Measurements from ENCODE around the gene LBX2. TPM values are rescaled to one million over a fixed set of nuclear protein-coding genes. Genes with fewer than 3 reads are reported as not detected.

The LBX2 gene, protein sequence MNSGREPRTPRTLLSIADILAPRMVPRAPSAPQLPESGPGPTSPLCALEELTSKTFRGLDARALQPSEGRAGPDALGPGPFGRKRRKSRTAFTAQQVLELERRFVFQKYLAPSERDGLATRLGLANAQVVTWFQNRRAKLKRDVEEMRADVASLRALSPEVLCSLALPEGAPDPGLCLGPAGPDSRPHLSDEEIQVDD
- total RNA-seq: 1 to 10 TPM in 2 of 4 donors, under 1 TPM in 1, not detected in 1; 0.80 to 3.8 (median 1.6) TPM

DNA sequence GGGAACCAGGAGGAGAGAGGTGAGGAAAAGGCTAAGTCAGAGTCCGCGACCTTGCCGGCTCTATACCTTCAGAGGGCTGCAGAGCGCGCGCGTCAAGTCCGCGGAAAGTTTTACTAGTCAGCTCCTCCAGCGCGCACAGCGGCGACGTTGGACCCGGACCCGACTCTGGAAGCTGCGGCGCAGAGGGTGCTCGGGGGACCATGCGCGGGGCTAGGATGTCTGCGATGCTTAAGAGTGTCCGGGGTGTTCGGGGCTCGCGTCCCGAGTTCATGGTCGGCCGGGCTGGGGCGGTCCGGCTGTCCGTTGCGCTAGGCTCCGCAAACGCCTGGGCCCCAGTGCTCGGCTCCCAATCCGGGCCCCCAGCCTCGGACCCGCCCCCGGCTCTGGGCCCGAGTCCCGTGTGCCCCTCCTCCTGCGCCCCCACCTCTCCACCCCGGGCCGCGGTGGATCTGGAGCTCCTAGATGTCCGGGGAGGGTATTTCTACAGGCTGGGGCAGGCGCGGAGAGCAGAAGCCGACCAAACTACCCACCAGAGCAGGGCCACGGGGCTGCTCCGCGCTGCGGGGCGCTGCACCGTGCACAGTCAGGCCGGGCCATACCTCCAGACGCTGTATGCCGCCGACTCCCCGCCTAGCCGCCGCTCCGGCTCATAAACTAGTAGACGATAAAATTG lies at the start of gene LBX2:
LBX2 (minus strand) TSS at position 337 of the 673 bp plus-strand sequence; CDS start at position 271, 66 bp downstream.
- Histone ChIP-seq H3K4me1 (peaks cover 19 to 50% (median 41%) of the 10 kb centered on the region in 4 donors), H3K36me3 (no peaks in the 10 kb centered on the region), H3K9me3 (no peaks in the 10 kb centered on the region), H3K27ac (no peak within 1 kb of the TSS), H3K27me3 (peaks cover 42% of the 10 kb centered on the region), H3K4me3 (peak within 1 kb of the TSS in 3 of 4 donors; percentile 11 to 50 (median 40))
- in situ Hi-C loops (cut with MboI; ENCODE audit: low pct_ligation_motif_present in 1 of 4, low pct_unique_long_range_greater_than_20kb in 1 of 4, low sequenced_read_pairs in 3 of 4): loop anchor here in 2 of 4 donors (25.0 kb wide), 1 partner anchor 88 kb away; no protein-coding TSS in a partner anchor
- intact Hi-C loops (cut with DNase I; ENCODE audit: low total_unique reads): no loop called here
- TF ChIP-seq POLR2AphosphoS5 (IDR thresholded peaks at IDR 0.05) (no peak), EP300 (IDR thresholded peaks at IDR 0.05; ENCODE audit: low read depth) (no peak), POLR2A (IDR thresholded peaks at IDR 0.05) (no peak)
- TF ChIP-seq, protein P1, sequence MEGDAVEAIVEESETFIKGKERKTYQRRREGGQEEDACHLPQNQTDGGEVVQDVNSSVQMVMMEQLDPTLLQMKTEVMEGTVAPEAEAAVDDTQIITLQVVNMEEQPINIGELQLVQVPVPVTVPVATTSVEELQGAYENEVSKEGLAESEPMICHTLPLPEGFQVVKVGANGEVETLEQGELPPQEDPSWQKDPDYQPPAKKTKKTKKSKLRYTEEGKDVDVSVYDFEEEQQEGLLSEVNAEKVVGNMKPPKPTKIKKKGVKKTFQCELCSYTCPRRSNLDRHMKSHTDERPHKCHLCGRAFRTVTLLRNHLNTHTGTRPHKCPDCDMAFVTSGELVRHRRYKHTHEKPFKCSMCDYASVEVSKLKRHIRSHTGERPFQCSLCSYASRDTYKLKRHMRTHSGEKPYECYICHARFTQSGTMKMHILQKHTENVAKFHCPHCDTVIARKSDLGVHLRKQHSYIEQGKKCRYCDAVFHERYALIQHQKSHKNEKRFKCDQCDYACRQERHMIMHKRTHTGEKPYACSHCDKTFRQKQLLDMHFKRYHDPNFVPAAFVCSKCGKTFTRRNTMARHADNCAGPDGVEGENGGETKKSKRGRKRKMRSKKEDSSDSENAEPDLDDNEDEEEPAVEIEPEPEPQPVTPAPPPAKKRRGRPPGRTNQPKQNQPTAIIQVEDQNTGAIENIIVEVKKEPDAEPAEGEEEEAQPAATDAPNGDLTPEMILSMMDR (IDR thresholded peaks at IDR 0.05): no peak
- 4 to 5% methylated on average over 4 to 49 of the region's 65 CpGs for WGBS, 2 donors (ENCODE audit: low coverage in 1 of 2)
- no peak for DNase-seq

DNA sequence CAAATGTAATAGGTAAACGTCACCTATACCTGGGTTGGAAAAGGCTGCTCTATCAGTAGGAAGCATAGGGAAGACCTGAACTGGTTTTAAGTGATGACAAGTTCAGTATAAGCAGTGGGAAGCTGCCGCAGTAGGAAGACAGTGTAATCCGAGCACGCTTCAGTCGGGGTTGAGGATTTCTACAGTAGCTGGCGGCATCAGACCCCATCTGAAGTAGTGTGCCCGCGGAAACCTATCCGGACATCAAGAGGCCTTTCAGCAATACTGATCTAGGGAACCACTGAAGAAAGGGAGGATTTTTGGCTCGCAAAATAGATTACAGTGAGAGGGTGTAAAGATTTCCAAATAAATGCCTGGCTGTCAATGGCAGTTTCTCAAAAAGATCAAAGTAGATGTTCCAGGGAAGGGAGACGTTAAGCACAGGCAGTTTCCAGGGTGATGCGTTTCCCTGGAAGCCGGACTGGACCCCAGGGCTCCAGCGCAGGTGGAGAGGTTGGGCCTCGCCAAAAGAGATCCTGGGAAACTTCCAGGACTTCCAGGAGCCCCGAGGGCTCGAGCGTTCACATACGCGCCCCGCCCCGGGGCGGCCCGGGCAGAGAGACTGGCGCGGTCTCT lies 49.0 kb upstream of the LBX2 start:
- Histone ChIP-seq H3K27ac (peak overlapping the region; percentile 62 to 74 (median 72)), H3K27me3 (no peaks in the 10 kb centered on the region), H3K9me3 (no peaks in the 10 kb centered on the region), H3K4me3 (peak overlapping the region; percentile 18 to 63 (median 46)), H3K36me3 (no peaks in the 10 kb centered on the region), H3K4me1 (peaks cover 8 to 20% (median 14%) of the 10 kb centered on the region in 4 donors)
- no peak for DNase-seq
- in situ Hi-C loops (cut with MboI; ENCODE audit: low pct_ligation_motif_present in 1 of 4, low pct_unique_long_range_greater_than_20kb in 1 of 4, low sequenced_read_pairs in 3 of 4): no loop called here
- TF ChIP-seq EP300 (IDR thresholded peaks at IDR 0.05; ENCODE audit: low read depth): no peak
- TF ChIP-seq POLR2AphosphoS5 (IDR thresholded peaks at IDR 0.05): no peak
- TF ChIP-seq POLR2A (IDR thresholded peaks at IDR 0.05): no peak
- TF ChIP-seq, protein P1 (IDR thresholded peaks at IDR 0.05): no peak
- intact Hi-C loops (cut with DNase I; ENCODE audit: low total_unique reads): no loop called here
- WGBS, 2 donors (ENCODE audit: low coverage in 1 of 2): 13 to 30% methylated on average over 3 to 17 of the region's 26 CpGs

DNA sequence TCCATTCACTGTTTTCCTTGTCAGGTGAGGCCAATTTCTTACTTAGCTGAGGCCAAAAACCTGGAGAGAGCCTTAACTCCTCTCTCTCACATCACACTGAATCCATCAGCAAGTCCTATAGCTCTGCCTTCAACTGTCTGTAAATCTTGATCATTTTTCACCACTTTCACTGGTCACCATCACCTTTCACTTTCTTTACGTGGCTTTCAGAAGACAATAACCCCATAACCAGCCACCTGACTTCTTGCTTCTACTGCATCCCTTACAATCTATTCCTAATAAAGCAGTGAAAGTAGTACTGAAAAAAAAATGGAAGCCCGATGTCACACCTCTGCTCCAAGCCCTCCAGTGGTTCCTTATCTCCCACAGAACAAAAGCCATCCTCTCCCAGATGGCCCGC lies 46.6 kb upstream of the LBX2 start:
- in situ Hi-C loops (cut with MboI; ENCODE audit: low pct_ligation_motif_present in 1 of 4, low pct_unique_long_range_greater_than_20kb in 1 of 4, low sequenced_read_pairs in 3 of 4): no loop called here
- WGBS, 2 donors (ENCODE audit: low coverage in 1 of 2): 80 to 86% methylated on average over 3 of the region's 3 CpGs

More for the DNA sequence above, 46.6 kb upstream of the LBX2 start:
- Histone ChIP-seq H3K9me3 (no peaks in the 10 kb centered on the region), H3K27me3 (no peaks in the 10 kb centered on the region), H3K4me3 (no peak overlapping the region), H3K4me1 (peaks cover 8 to 20% (median 13%) of the 10 kb centered on the region in 4 donors), H3K27ac (no peak overlapping the region), H3K36me3 (no peaks in the 10 kb centered on the region)
- no peak for DNase-seq
- TF ChIP-seq EP300 (IDR thresholded peaks at IDR 0.05; ENCODE audit: low read depth) (no peak), POLR2AphosphoS5 (IDR thresholded peaks at IDR 0.05) (no peak), POLR2A (IDR thresholded peaks at IDR 0.05) (no peak)
- TF ChIP-seq, protein P1 (IDR thresholded peaks at IDR 0.05): no peak
- intact Hi-C loops (cut with DNase I; ENCODE audit: low total_unique reads): no loop called here

Measured in transverse colon (tissue), 4 donors.